B cell (primary cell): ENCODE data around the gene ALAD. TPM values are rescaled to one million over a fixed set of nuclear protein-coding genes. Genes with fewer than 3 reads are reported as not detected.
A peak's percentile ranks its signal among the peaks of the same experiment; 100 is the strongest.

Experiments used
- ATAC-seq: fragments of 200-7000 bp; cut with Tn5 transposase; one replicate; pipeline ENCODE4 v1.10.0; 2021; ENCODE audit warnings: low read depth, mild to moderate bottlenecking, moderate number of reproducible peaks, moderate library complexity
- CTCF ChIA-PET: fragments of 350-600 bp; sonication (Branson Sonifier 250); formaldehyde crosslinking; loops from one replicate; lab custom pipeline; 2021; ENCODE audit warnings: antibody characterized with exemption, inconsistent platforms; lab: Charles Lee
- POLR2A ChIA-PET: fragments of 350-600 bp; sonication (Branson Sonifier 250); formaldehyde crosslinking; loops from one replicate; lab custom pipeline; 2021; ENCODE audit warnings: antibody characterized with exemption; lab: Charles Lee
- DNase-seq: peaks from one replicate; pipeline ENCODE4 v3.0.0; 2013
- H2AFZ ChIP-seq: 2 replicates; pipeline ENCODE4 v1.6.1; 2012; ENCODE audit warnings: mild to moderate bottlenecking, low read depth, low read length; ENCODE audit not compliant: insufficient read depth, poor library complexity, severe bottlenecking
- H3K27ac ChIP-seq, 2 donors: 1 replicate in 1 of 2; 2 replicates in 1 of 2; pipeline ENCODE4 v1.5.1; 2012 to 2013; ENCODE audit warnings: low read length in 2 of 2, mild to moderate bottlenecking in 2 of 2, moderate library complexity in 1 of 2
- H3K27me3 ChIP-seq, 4 experiments: fragments of 200-600 bp in 1 of 4; sonication (generic) in 1 of 4; replicated peaks in 1 of 4; 1 replicate in 2 of 4; 2 replicates in 2 of 4; pipeline versions ENCODE4 v1.6.1 to v1.7.0; 2013 to 2016; ENCODE audit warnings: low read length in 3 of 4, mild to moderate bottlenecking in 2 of 4, mixed read lengths in 1 of 4, moderate library complexity in 1 of 4; ENCODE audit not compliant: insufficient read depth in 4 of 4, control insufficient read depth in 3 of 4; ENCODE audit errors: control extremely low read depth in 1 of 4
- H3K36me3 ChIP-seq, 2 experiments: replicated peaks in 1 of 2; 1 replicate in 1 of 2; 2 replicates in 1 of 2; pipeline versions ENCODE4 v1.6.1 to v1.7.1; 2013; ENCODE audit warnings: low read length in 1 of 2; ENCODE audit not compliant: insufficient read depth in 2 of 2, control insufficient read depth in 1 of 2; ENCODE audit errors: control extremely low read depth in 1 of 2, extremely low read depth in 1 of 2
- H3K4me1 ChIP-seq, 2 donors: fragments of 200-600 bp in 1 of 2; sonication (generic) in 1 of 2; 1 replicate in 1 of 2; 2 replicates in 1 of 2; pipeline versions ENCODE4 v1.5.1 to v1.6.1; 2013 to 2017; ENCODE audit warnings: low read length in 2 of 2; ENCODE audit not compliant: control insufficient read depth in 2 of 2, insufficient read depth in 2 of 2
- H3K4me2 ChIP-seq: replicated peaks from 2 replicates; pipeline ENCODE3; 2012; ENCODE audit warnings: mild to moderate bottlenecking, low read depth, low read length; ENCODE audit not compliant: poor library complexity, severe bottlenecking
- H3K4me3 ChIP-seq, 5 experiments: fragments of 200-600 bp in 1 of 5; sonication (generic) in 1 of 5; 1 replicate in 3 of 5; 2 replicates in 2 of 5; pipeline versions ENCODE4 v1.5.1 to v1.7.0; 2011 to 2016; ENCODE audit warnings: low read length in 4 of 5, mild to moderate bottlenecking in 4 of 5, low read depth in 2 of 5, control low read depth in 1 of 5, moderate library complexity in 1 of 5; ENCODE audit not compliant: insufficient read depth in 1 of 5; ENCODE audit errors: control extremely low read depth in 1 of 5, extremely low read depth in 1 of 5
- H3K79me2 ChIP-seq: fragments of 200-600 bp; sonication (generic); one replicate; pipeline ENCODE4 v1.6.0; 2016; ENCODE audit warnings: low read length; ENCODE audit not compliant: control insufficient read depth, insufficient read depth
- H3K9ac ChIP-seq: fragments of 200-600 bp; sonication (generic); 2 replicates; pipeline ENCODE4 v1.6.1; 2017; ENCODE audit warnings: mild to moderate bottlenecking, low read length, moderate library complexity
- H3K9me3 ChIP-seq, 3 donors: one replicate each; pipeline versions ENCODE4 v1.6.1 to v1.7.1; 2013; ENCODE audit warnings: low read length in 2 of 3; ENCODE audit not compliant: control insufficient read depth in 2 of 3, insufficient read depth in 1 of 3; ENCODE audit errors: control extremely low read depth in 1 of 3
- H4K20me1 ChIP-seq: 2 replicates; pipeline ENCODE4 v1.6.0; 2012; ENCODE audit warnings: mild to moderate bottlenecking, low read length; ENCODE audit not compliant: insufficient read depth, control insufficient read depth, poor library complexity, severe bottlenecking
- H3K27ac Mint-ChIP-seq: one replicate; pipeline ENCODE4 v1.8.0; 2021; ENCODE audit warnings: mixed read lengths
- H3K27me3 Mint-ChIP-seq: one replicate; pipeline ENCODE4 v1.8.0; 2021; ENCODE audit warnings: mixed read lengths
- H3K4me1 Mint-ChIP-seq: one replicate; pipeline ENCODE4 v1.8.0; 2021; ENCODE audit warnings: mixed read lengths
- H3K4me3 Mint-ChIP-seq: one replicate; pipeline ENCODE4 v1.8.0; 2021; ENCODE audit warnings: mixed read lengths
- H3K9me3 Mint-ChIP-seq: one replicate; pipeline ENCODE4 v1.8.0; 2022; ENCODE audit warnings: mixed read lengths; ENCODE audit not compliant: insufficient read depth
- CTCF ChIP-seq: fragments of 200-600 bp; IDR thresholded peaks from one replicate; pipeline ENCODE4 v1.8.0; 2022; ENCODE audit warnings: antibody characterized with exemption, mild to moderate bottlenecking
- EZH2 ChIP-seq: IDR thresholded peaks from 2 replicates; pipeline ENCODE4 v1.6.1; 2012; ENCODE audit warnings: borderline replicate concordance, low read depth, mild to moderate bottlenecking, moderate library complexity, low read length; ENCODE audit not compliant: insufficient read depth, poor library complexity, severe bottlenecking
- WGBS: methylation state at CpG from one replicate; pipeline ENCODE4 v1.1.5; 2013; ENCODE audit warnings: missing lambda C conversion rate; ENCODE audit not compliant: insufficient coverage; 5-methylcytosine and 5-hydroxymethylcytosine counted together
- intact Hi-C: fragments of 100-400 bp; cut with micrococcal nuclease; formaldehyde crosslinking; loops from one replicate; pipeline ENCODE4 v1.10.0; 2022
- polyA minus RNA-seq: library from RNA; depleted of rRNA, polyadenylated mRNA; stranded (reverse); fragments of >200 nt; gene quantifications from 2 replicates; pipeline ENCODE4 v1.2.3, GENCODE V29; 2012
- polyA plus RNA-seq: library from polyadenylated mRNA; depleted of rRNA; stranded (reverse); fragments of >200 nt; gene quantifications from 2 replicates; pipeline ENCODE4 v1.2.3, GENCODE V29; 2012
- total RNA-seq, 2 donors: library from RNA; stranded (reverse); fragments of 120-200 nt in 1 of 2; gene quantifications; 1 replicate in 1 of 2; 2 replicates in 1 of 2; pipeline versions ENCODE4 v1.2.3 to v1.2.4, GENCODE V29; 2013 to 2022

ALAD gene
- total RNA-seq (39.8 and 40.1 TPM in 2 replicates), polyA plus RNA-seq (14.7 and 22.0 TPM in 2 replicates), polyA minus RNA-seq (35.5 and 64.6 TPM in 2 replicates)
- 16.4 TPM for total RNA-seq (2013)

GRCh38 chr9:113401027-113401792 is at the start of gene ALAD:
Gene ALAD (minus strand): TSS chr9:113401284. CDS start chr9:113393559, 7,725 bp downstream.
- H3K27me3 ChIP-seq = no peaks in the 10 kb centered on the region
- Mint-ChIP-seq H3K27me3 (no peaks in the 10 kb centered on the region), H3K4me3 (peak within 1 kb of the TSS; percentile 98), H3K4me1 (peaks cover 28% of the 10 kb centered on the region), H3K27ac (peak within 1 kb of the TSS; percentile 93), H3K9me3 (no peaks in the 10 kb centered on the region)
- no peak for TF ChIP-seq EZH2
- peak; percentile 93 for TF ChIP-seq CTCF
- H3K27ac ChIP-seq = peak within 1 kb of the TSS; percentile 18 to 73
- H3K4me2 ChIP-seq = peak within 1 kb of the TSS; percentile 93
- 3% methylated on average over 49 of the region's 50 CpGs for WGBS
- intact Hi-C loops = loop anchor here (1.0 to 10.0 kb wide), 9 partner anchors 9 to 1766 kb away; partner anchors contain the start of genes C9orf43, CDC26, DNAJC25 and FKBP15
- POLR2A ChIA-PET = interaction anchor here (0.6 to 3.3 kb wide), 3 partner anchors 9 to 49 kb away, joined by 3 to 44 read pairs (median 3); partner anchors contain the start of genes C9orf43, HDHD3 and POLE3
- H3K4me1 ChIP-seq = peaks cover 10 to 18% of the 10 kb centered on the region in 2 donors
- peak; percentile 99 for DNase-seq
- peak within 1 kb of the TSS; percentile 97 for H3K9ac ChIP-seq
- peak within 1 kb of the TSS; percentile 99 for H2AFZ ChIP-seq
- CTCF ChIA-PET = interaction anchor here (0.6 to 10.6 kb wide), 22 partner anchors 9 to 256 kb away, joined by 3 to 98 read pairs (median 5); partner anchors contain the start of genes C9orf43, CDC26, HDHD3 and POLE3
- H3K79me2 ChIP-seq = peaks cover 37% of the 10 kb centered on the region
- H3K36me3 ChIP-seq = no peaks in the 10 kb centered on the region
- no peaks in the 10 kb centered on the region for H4K20me1 ChIP-seq
- peak; percentile 99 for ATAC-seq
- H3K4me3 ChIP-seq = peak within 1 kb of the TSS; percentile 60 to 98 (median 82)
- no peaks in the 10 kb centered on the region for H3K9me3 ChIP-seq
